ENCODE measurements around the gene PKP3. TPM values are rescaled to one million over a fixed set of nuclear protein-coding genes. Genes with fewer than 3 reads are reported as not detected.
A peak's percentile ranks its signal among the peaks of the same experiment; 100 is the strongest.

The PKP3 gene
- total and polyA plus RNA-seq, 12 donors, result 0.13 to 3.0 (median 0.72) TPM

DNA sequence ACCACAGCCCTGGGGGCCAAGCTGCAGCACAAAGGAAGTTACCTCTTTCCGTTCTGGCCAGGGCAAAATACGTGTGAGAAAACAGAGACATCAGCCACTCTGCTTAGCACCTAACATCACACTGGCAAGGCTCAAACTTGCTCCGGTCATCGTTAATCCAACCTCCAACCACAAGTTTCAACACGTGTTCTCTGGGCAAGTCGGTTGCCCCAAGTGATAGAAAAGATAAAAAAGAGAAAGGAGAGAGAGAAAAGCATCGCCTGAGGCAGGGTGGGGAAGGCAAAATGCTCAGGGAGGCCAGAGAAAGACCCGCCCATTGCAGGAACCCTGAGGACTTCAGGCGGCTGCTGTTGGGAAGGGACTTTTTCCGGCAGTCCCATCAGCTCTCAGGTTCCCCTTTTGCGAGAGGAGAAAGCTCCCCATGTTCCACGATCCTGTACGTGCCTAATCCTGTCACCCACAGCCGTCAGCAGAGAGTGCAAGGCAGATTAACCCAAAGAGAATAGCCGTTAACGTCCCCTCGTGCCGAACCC, 43.2 kb upstream of the PKP3 start:
- DNase-seq (no peak), ATAC-seq (no peak)
- Histone ChIP-seq H3K4me1 (peaks cover 5 to 55% (median 35%) of the 10 kb centered on the region in 9 donors), H3K36me3 (no peaks in the 10 kb centered on the region), H3K9me3 (no peaks in the 10 kb centered on the region), H3K4me3 (no peak overlapping the region), H3K27me3 (no peaks in the 10 kb centered on the region), H3K27ac (peak overlapping the region in 6 of 10 donors; percentile 7 to 39 (median 22))
- WGBS, 2 donors, result 67 to 76% methylated on average over 18 of the region's 18 CpGs
- TF ChIP-seq, protein P1, sequence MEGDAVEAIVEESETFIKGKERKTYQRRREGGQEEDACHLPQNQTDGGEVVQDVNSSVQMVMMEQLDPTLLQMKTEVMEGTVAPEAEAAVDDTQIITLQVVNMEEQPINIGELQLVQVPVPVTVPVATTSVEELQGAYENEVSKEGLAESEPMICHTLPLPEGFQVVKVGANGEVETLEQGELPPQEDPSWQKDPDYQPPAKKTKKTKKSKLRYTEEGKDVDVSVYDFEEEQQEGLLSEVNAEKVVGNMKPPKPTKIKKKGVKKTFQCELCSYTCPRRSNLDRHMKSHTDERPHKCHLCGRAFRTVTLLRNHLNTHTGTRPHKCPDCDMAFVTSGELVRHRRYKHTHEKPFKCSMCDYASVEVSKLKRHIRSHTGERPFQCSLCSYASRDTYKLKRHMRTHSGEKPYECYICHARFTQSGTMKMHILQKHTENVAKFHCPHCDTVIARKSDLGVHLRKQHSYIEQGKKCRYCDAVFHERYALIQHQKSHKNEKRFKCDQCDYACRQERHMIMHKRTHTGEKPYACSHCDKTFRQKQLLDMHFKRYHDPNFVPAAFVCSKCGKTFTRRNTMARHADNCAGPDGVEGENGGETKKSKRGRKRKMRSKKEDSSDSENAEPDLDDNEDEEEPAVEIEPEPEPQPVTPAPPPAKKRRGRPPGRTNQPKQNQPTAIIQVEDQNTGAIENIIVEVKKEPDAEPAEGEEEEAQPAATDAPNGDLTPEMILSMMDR (IDR thresholded peaks at IDR 0.05), result no peak
- intact Hi-C loops (cut with DNase I), result loop anchor here in 2 of 10 donors (10.0 kb wide), 2 partner anchors 46 to 146 kb away; partner anchors contain the start of genes BET1L (in 1 of the 2), IFITM2 (in 1 of the 2) and RIC8A (in 1 of the 2)

DNA sequence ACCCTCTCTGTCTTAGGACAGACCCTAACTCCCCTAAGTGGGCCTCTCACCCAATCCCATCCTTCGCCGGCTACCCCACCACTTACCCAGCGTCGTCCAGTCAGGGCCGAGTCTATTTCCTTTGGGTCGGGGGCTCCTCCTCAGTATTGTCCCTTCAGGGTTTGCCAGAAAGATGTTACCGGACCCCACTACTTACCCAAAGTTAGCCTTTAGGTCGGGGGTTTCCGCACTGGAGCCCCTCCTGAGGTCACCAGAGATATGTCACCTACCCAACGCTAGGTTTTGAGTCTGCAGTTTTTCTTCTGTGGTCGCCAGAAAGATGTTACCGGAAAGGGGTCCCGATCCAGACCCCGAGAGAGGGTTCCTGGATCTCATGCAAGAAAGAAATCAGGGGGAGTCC, 42.6 kb upstream of the PKP3 start:
- DNase-seq, result no peak
- intact Hi-C loops (cut with DNase I), result loop anchor here in 2 of 10 donors (10.0 kb wide), 2 partner anchors 47 to 147 kb away; partner anchors contain the start of genes BET1L (in 1 of the 2), IFITM2 (in 1 of the 2) and RIC8A (in 1 of the 2)

GRCh38 chr11:352456-353031, 41.5 kb upstream of the PKP3 start:
- H3K9me3 ChIP-seq, result no peaks in the 10 kb centered on the region
- H3K4me3 ChIP-seq, result no peak overlapping the region
- TF ChIP-seq, protein P1 (IDR thresholded peaks at IDR 0.05), result no peak
- H3K4me1 ChIP-seq, result peaks cover 5 to 56% (median 35%) of the 10 kb centered on the region in 9 donors
- DNase-seq, result no peak
- ATAC-seq, result no peak
- peak overlapping the region; percentile 93 to 100 (median 98) for H3K27ac ChIP-seq
- WGBS, 2 donors, result 94 to 95% methylated on average over 12 of the region's 12 CpGs
- H3K27me3 ChIP-seq, result no peaks in the 10 kb centered on the region
- H3K36me3 ChIP-seq, result no peaks in the 10 kb centered on the region
- intact Hi-C loops (cut with DNase I), result loop anchor here in 3 of 10 donors (2.0 to 10.0 kb wide), 5 partner anchors 16 to 148 kb away; partner anchors contain the start of genes BET1L (in 1 of the 3), IFITM1 (in 1 of the 3), IFITM2 (in 1 of the 3) and RIC8A (in 1 of the 3)

More for the DNA sequence above, 42.6 kb upstream of the PKP3 start:
- TF ChIP-seq, protein P1 (IDR thresholded peaks at IDR 0.05), result no peak
- ATAC-seq, result no peak
- Histone ChIP-seq H3K27me3 (no peaks in the 10 kb centered on the region), H3K4me1 (peaks cover 5 to 56% (median 35%) of the 10 kb centered on the region in 9 donors), H3K36me3 (no peaks in the 10 kb centered on the region), H3K4me3 (no peak overlapping the region), H3K9me3 (no peaks in the 10 kb centered on the region), H3K27ac (peak overlapping the region in 6 of 10 donors; percentile 7 to 39 (median 22))
- 95 to 97% methylated on average over 14 of the region's 14 CpGs for WGBS, 2 donors

- ATAC-seq (peak; percentile 46 to 82 (median 60)), DNase-seq (peak; percentile 84 to 88)
- Histone ChIP-seq H3K4me3 (peak overlapping the region in 1 of 10 donors; percentile 11), H3K27ac (peak overlapping the region; percentile 93 to 100 (median 98)), H3K9me3 (no peaks in the 10 kb centered on the region), H3K4me1 (peaks cover 5 to 54% (median 35%) of the 10 kb centered on the region in 9 donors), H3K27me3 (no peaks in the 10 kb centered on the region), H3K36me3 (no peaks in the 10 kb centered on the region)
- intact Hi-C loops (cut with DNase I), result loop anchor here in 3 of 10 donors (2.0 to 10.0 kb wide), 5 partner anchors 17 to 149 kb away; partner anchors contain the start of genes BET1L (in 1 of the 3), IFITM1 (in 1 of the 3), IFITM2 (in 1 of the 3) and RIC8A (in 1 of the 3)
- WGBS, 2 donors, result 32 to 38% methylated on average over 16 of the region's 16 CpGs
- TF ChIP-seq, protein P1 (IDR thresholded peaks at IDR 0.05), result no peak
Observed at GRCh38 chr11:353179-353873, 40.7 kb upstream of the PKP3 start.

All from heart right ventricle (tissue), 16 donors.